ENCODE data around the gene FBXO44.

DNA sequence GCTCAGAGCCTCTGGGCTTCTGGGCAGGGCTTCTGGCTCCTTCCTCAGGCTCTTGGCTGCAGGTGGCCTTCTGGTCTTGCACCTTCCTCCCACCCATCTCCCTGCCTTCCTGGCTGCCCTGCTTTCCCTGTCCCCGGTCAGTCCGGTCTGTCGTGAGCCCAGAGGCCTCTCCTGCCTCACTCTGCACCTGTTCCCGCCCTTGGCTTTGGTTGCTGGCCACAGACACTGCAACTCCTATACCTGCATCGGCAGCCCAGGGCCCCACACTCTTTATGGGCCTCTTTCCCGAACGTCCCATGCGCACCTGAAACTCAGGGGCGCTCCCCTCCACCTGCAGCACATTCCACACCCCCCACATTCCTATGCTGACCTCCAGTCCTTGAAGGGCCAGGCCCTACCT lies 8.4 kb upstream of the FBXO44 start:
- TF ChIP-seq CBX8 (IDR thresholded peaks at IDR 0.05), result no peak
- no peak for TF ChIP-seq SMC3 (IDR thresholded peaks at IDR 0.05)
- TF ChIP-seq, protein P1, sequence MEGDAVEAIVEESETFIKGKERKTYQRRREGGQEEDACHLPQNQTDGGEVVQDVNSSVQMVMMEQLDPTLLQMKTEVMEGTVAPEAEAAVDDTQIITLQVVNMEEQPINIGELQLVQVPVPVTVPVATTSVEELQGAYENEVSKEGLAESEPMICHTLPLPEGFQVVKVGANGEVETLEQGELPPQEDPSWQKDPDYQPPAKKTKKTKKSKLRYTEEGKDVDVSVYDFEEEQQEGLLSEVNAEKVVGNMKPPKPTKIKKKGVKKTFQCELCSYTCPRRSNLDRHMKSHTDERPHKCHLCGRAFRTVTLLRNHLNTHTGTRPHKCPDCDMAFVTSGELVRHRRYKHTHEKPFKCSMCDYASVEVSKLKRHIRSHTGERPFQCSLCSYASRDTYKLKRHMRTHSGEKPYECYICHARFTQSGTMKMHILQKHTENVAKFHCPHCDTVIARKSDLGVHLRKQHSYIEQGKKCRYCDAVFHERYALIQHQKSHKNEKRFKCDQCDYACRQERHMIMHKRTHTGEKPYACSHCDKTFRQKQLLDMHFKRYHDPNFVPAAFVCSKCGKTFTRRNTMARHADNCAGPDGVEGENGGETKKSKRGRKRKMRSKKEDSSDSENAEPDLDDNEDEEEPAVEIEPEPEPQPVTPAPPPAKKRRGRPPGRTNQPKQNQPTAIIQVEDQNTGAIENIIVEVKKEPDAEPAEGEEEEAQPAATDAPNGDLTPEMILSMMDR (IDR thresholded peaks at IDR 0.05), result no peak
- no peak for TF ChIP-seq RAD21 (conservative IDR thresholded peaks at IDR 0.05 in 1 of 2, IDR thresholded peaks at IDR 0.05 in 1 of 2)
- TF ChIP-seq FOSL2 (IDR thresholded peaks at IDR 0.05), result no peak
- no peak for TF ChIP-seq FOSL2 (CRISPR knock-in tag; IDR thresholded peaks at IDR 0.05)
- no peak for TF ChIP-seq POLR2A (IDR thresholded peaks at IDR 0.05; ENCODE audit: low read length)
- no peak for TF ChIP-seq NR3C1 (IDR thresholded peaks at IDR 0.05)
- TF ChIP-seq PHF8 (IDR thresholded peaks at IDR 0.05; ENCODE audit: borderline replicate concordance, low read depth), result no peak
- TF ChIP-seq CEBPB (IDR thresholded peaks at IDR 0.05), result no peak
- TF ChIP-seq, protein P2, sequence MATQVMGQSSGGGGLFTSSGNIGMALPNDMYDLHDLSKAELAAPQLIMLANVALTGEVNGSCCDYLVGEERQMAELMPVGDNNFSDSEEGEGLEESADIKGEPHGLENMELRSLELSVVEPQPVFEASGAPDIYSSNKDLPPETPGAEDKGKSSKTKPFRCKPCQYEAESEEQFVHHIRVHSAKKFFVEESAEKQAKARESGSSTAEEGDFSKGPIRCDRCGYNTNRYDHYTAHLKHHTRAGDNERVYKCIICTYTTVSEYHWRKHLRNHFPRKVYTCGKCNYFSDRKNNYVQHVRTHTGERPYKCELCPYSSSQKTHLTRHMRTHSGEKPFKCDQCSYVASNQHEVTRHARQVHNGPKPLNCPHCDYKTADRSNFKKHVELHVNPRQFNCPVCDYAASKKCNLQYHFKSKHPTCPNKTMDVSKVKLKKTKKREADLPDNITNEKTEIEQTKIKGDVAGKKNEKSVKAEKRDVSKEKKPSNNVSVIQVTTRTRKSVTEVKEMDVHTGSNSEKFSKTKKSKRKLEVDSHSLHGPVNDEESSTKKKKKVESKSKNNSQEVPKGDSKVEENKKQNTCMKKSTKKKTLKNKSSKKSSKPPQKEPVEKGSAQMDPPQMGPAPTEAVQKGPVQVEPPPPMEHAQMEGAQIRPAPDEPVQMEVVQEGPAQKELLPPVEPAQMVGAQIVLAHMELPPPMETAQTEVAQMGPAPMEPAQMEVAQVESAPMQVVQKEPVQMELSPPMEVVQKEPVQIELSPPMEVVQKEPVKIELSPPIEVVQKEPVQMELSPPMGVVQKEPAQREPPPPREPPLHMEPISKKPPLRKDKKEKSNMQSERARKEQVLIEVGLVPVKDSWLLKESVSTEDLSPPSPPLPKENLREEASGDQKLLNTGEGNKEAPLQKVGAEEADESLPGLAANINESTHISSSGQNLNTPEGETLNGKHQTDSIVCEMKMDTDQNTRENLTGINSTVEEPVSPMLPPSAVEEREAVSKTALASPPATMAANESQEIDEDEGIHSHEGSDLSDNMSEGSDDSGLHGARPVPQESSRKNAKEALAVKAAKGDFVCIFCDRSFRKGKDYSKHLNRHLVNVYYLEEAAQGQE (IDR thresholded peaks at IDR 0.05), result no peak
- TF ChIP-seq, protein P3, sequence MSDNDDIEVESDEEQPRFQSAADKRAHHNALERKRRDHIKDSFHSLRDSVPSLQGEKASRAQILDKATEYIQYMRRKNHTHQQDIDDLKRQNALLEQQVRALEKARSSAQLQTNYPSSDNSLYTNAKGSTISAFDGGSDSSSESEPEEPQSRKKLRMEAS (IDR thresholded peaks at IDR 0.05), result no peak
- TF ChIP-seq EP300 (IDR thresholded peaks at IDR 0.05), result no peak
- no peak for TF ChIP-seq NFE2L2 (conservative IDR thresholded peaks at IDR 0.05; ENCODE audit: low read length)
